K562 (cell line): ENCODE data around the gene SFI1. TPM values are rescaled to one million over a fixed set of nuclear protein-coding genes. Genes with fewer than 3 reads are reported as not detected.

Experiments
- BRF1 ChIP-seq: IDR thresholded peaks from 3 replicates; pipeline ENCODE4 v1.6.1; 2011; ENCODE audit warnings: borderline replicate concordance, mild to moderate bottlenecking; ENCODE audit not compliant: insufficient read length; ENCODE audit errors: extremely low read depth
- CSDE1 ChIP-seq, 2 experiments: fragments of 450-650 bp; IDR thresholded peaks; 2 replicates each; pipeline ENCODE4 v1.6.1; 2016; ENCODE audit warnings: mild to moderate bottlenecking in 1 of 2
- CXXC5 ChIP-seq: fragments of 250-450 bp; sonication (Bioruptor Pico); IDR thresholded peaks from 2 replicates; pipeline ENCODE4 v1.8.0; 2022; ENCODE audit warnings: inconsistent platforms, mild to moderate bottlenecking, moderate library complexity
- FOXO4 ChIP-seq: fragments of 450-650 bp; formaldehyde crosslinking; IDR thresholded peaks from 2 replicates; pipeline ENCODE4 v1.4.0; 2020; ENCODE audit warnings: mild to moderate bottlenecking, moderate library complexity
- GABPB2 ChIP-seq: fragments of 250-450 bp; sonication (Bioruptor Pico); conservative IDR thresholded peaks from 2 replicates; pipeline ENCODE4 v1.5.1; 2021; ENCODE audit warnings: mild to moderate bottlenecking
- MAFF ChIP-seq: IDR thresholded peaks from 2 replicates; pipeline ENCODE4 v1.6.1; 2012; ENCODE audit warnings: low read length, improper control_type of control experiment
- MAFK ChIP-seq: IDR thresholded peaks from 2 replicates; pipeline ENCODE4 v1.6.1; 2011; ENCODE audit warnings: low read length, improper control_type of control experiment
- MNT ChIP-seq, 2 experiments: fragments of 450-650 bp; conservative IDR thresholded peaks; 2 replicates each; pipeline ENCODE4 v1.6.1; 2017; ENCODE audit warnings: mild to moderate bottlenecking in 2 of 2, moderate library complexity in 2 of 2
- MTA3 ChIP-seq: fragments of 450-650 bp; formaldehyde crosslinking; IDR thresholded peaks from 2 replicates; pipeline ENCODE4 v1.6.1; 2017; ENCODE audit warnings: mild to moderate bottlenecking, borderline replicate concordance
- MYC ChIP-seq, 2 experiments: fragments of 250-450 bp in 1 of 2; sonication (Bioruptor Pico) in 1 of 2; IDR thresholded peaks; 2 replicates each; pipeline versions ENCODE4 v1.5.1 to v1.6.1; 2012 to 2021; ENCODE audit warnings: low read depth in 2 of 2, borderline replicate concordance in 1 of 2, improper control_type of control experiment in 1 of 2, low read length in 1 of 2, mild to moderate bottlenecking in 1 of 2, moderate library complexity in 1 of 2
- NR2C2 ChIP-seq, 2 experiments: fragments of 200-800 bp in 1 of 2; sonication (Bioruptor generic) in 1 of 2; sonication (generic) in 1 of 2; formaldehyde crosslinking in 1 of 2; IDR thresholded peaks; 2 replicates each; pipeline versions ENCODE4 v1.6.1 to v1.8.0; 2016 to 2022; ENCODE audit warnings: mild to moderate bottlenecking in 1 of 2, missing compliant biosample characterization in 1 of 2, missing genetic modification characterization in 1 of 2, missing genetic modification reagents in 1 of 2
- SMARCC2 ChIP-seq: fragments of 450-650 bp; IDR thresholded peaks from 2 replicates; pipeline ENCODE4 v1.6.1; 2017; ENCODE audit warnings: antibody characterized with exemption, moderate library complexity, mild to moderate bottlenecking, low read depth
- SP1 ChIP-seq: sonication (generic); formaldehyde crosslinking; IDR thresholded peaks from 2 replicates; pipeline ENCODE4 v1.8.1; 2022; ENCODE audit warnings: mild to moderate bottlenecking, missing genetic modification reagents
- TAF1 ChIP-seq: IDR thresholded peaks from 2 replicates; pipeline ENCODE4 v1.6.1; 2011; ENCODE audit warnings: mild to moderate bottlenecking, low read length, moderate library complexity; ENCODE audit not compliant: insufficient read depth, control insufficient read depth, severe bottlenecking; ENCODE audit errors: extremely low read depth
- TFAP4 ChIP-seq: sonication (generic); formaldehyde crosslinking; IDR thresholded peaks from 2 replicates; pipeline ENCODE4 v1.8.0; 2022; ENCODE audit warnings: missing genetic modification reagents, mild to moderate bottlenecking, moderate library complexity, borderline replicate concordance
- ZNF239 ChIP-seq: fragments of 250-450 bp; sonication (Bioruptor Pico); IDR thresholded peaks from 2 replicates; pipeline ENCODE4 v1.4.0; 2020; ENCODE audit warnings: mild to moderate bottlenecking
- ZNF507 ChIP-seq: conservative IDR thresholded peaks from 2 replicates; pipeline ENCODE4 v1.6.1; 2017; ENCODE audit warnings: missing genetic modification characterization, missing compliant biosample characterization
- ZNF592 ChIP-seq: fragments of 450-650 bp; IDR thresholded peaks from 2 replicates; pipeline ENCODE4 v1.6.1; 2017; ENCODE audit warnings: antibody characterized with exemption, mild to moderate bottlenecking
- polyA plus RNA-seq, 8 experiments: library from polyadenylated mRNA; depleted of rRNA in 4 of 8; stranded (reverse) in 5 of 8; unstranded in 3 of 8; fragments of >200 nt; fragmentation: Nextera tagmentation in 2 of 8; fragmentation: Illumina TruSeq in 1 of 8; extraction: Ambion mirVana in 2 of 8; extraction: Trizol in 1 of 8; gene quantifications; 2 replicates each; pipeline versions ENCODE4 v1.2.1 to v1.2.3, GENCODE V29; 2011 to 2014; ENCODE audit warnings: inconsistent platforms in 1 of 8, missing spikeins in 1 of 8
- total RNA-seq, 7 experiments: library from RNA; depleted of rRNA in 6 of 7; stranded (reverse); fragments of >200 nt in 6 of 7; fragmentation: Illumina TruSeq in 2 of 7; extraction: Trizol in 2 of 7; gene quantifications; 2 replicates each; pipeline versions ENCODE4 v1.2.1 to v1.2.3, GENCODE V29; 2011 to 2021; ENCODE audit warnings: low replicate concordance in 1 of 7

SFI1 gene
- total and polyA plus RNA-seq, 9 of the 15 experiments (the other 6 are each of a cell fraction or from before 2014, with no cell fraction given) = 3.0 to 25.6 (median 14.1) TPM

GRCh38 chr22:31661851-31662667, 165.7 kb downstream of the SFI1 start, which contains the start of gene PISD (continued):
- peak; percentile 47; the same call in 1 of the 2 replicates for TF ChIP-seq TFAP4
- no peak for TF ChIP-seq ZNF507 (tag)
- TF ChIP-seq NR2C2 (CRISPR knock-in tag; IDR thresholded peaks at IDR 0.05) = no peak
- peak; percentile 71 for TF ChIP-seq NR2C2 (tag; IDR thresholded peaks at IDR 0.05)
- no peak for TF ChIP-seq ZNF592
- TF ChIP-seq MAFK = no peak
- TF ChIP-seq GABPB2 (CRISPR knock-in tag) = no peak
- TF ChIP-seq MAFF = peak; percentile 49; the same call in 1 of the 2 replicates
- TF ChIP-seq SMARCC2 = no peak
- TF ChIP-seq TAF1 = peak; percentile 66
- peak; percentile 54; the same call in 1 of the 2 replicates for TF ChIP-seq CXXC5 (CRISPR knock-in tag)
- no peak for TF ChIP-seq ZNF239
- TF ChIP-seq SP1 (CRISPR knock-in tag) = peak; percentile 99
- TF ChIP-seq MYC (IDR thresholded peaks at IDR 0.05; ENCODE audit: low read depth, low read length) = peak; percentile 80
- no peak for TF ChIP-seq MYC (CRISPR knock-in tag; IDR thresholded peaks at IDR 0.05; ENCODE audit: borderline replicate concordance, low read depth)
- TF ChIP-seq CSDE1 (IDR thresholded peaks at IDR 0.05) = 0 out of 4 replicates have a peak, but pooled peaks of 1 of the 2 experiments have one; percentile 30
- TF ChIP-seq BRF1 = no peak
- no peak for TF ChIP-seq FOXO4 (CRISPR knock-in tag)
- TF ChIP-seq MTA3 = peak; percentile 42; the same call in 1 of the 2 replicates
- peak; percentile 92 to 97 for TF ChIP-seq MNT (conservative IDR thresholded peaks at IDR 0.05)
